Liver (tissue), 9 donors: ENCODE measurements around the gene CDRT4. TPM values are rescaled to one million over a fixed set of nuclear protein-coding genes. Genes with fewer than 3 reads are reported as not detected.

ENCODE experiments used
- DNase-seq: peaks from one replicate; pipeline ENCODE4 v3.0.0-alpha.2; 2017; ENCODE audit warnings: low spot score
- H3K27ac ChIP-seq, 2 donors: one replicate each; pipeline ENCODE4 v1.7.0; 2013; ENCODE audit warnings: inconsistent platforms in 2 of 2, low read length in 2 of 2, control low read depth in 1 of 2, low read depth in 1 of 2, mild to moderate bottlenecking in 1 of 2
- H3K27me3 ChIP-seq, 4 donors: one replicate each; pipeline versions ENCODE4 v1.6.1 to v1.7.0; 2013; ENCODE audit warnings: low read length in 3 of 4, inconsistent platforms in 1 of 4, mild to moderate bottlenecking in 1 of 4, moderate library complexity in 1 of 4; ENCODE audit not compliant: control insufficient read depth in 4 of 4, insufficient read depth in 4 of 4
- H3K36me3 ChIP-seq, 4 donors: one replicate each; pipeline versions ENCODE4 v1.6.1 to v1.7.0; 2013; ENCODE audit warnings: low read length in 3 of 4, mild to moderate bottlenecking in 3 of 4, low read depth in 1 of 4, moderate library complexity in 1 of 4; ENCODE audit not compliant: control insufficient read depth in 4 of 4, insufficient read depth in 3 of 4
- H3K4me1 ChIP-seq, 4 donors: one replicate each; pipeline versions ENCODE4 v1.6.1 to v1.7.0; 2013; ENCODE audit warnings: low read length in 3 of 4, mild to moderate bottlenecking in 3 of 4, moderate library complexity in 1 of 4; ENCODE audit not compliant: control insufficient read depth in 4 of 4, insufficient read depth in 4 of 4
- H3K4me3 ChIP-seq, 3 donors: one replicate each; pipeline versions ENCODE4 v1.6.1 to v1.7.0; 2013; ENCODE audit warnings: low read length in 3 of 3, control low read depth in 1 of 3, low read depth in 1 of 3, mild to moderate bottlenecking in 1 of 3
- H3K9ac ChIP-seq, 2 donors: one replicate each; pipeline ENCODE4 v1.7.0; 2013; ENCODE audit warnings: low read length in 2 of 2, mild to moderate bottlenecking in 2 of 2, moderate library complexity in 2 of 2, control low read depth in 1 of 2, low read depth in 1 of 2
- H3K9me3 ChIP-seq, 4 donors: one replicate each; pipeline versions ENCODE4 v1.6.1 to v1.7.0; 2013; ENCODE audit warnings: low read length in 3 of 4; ENCODE audit not compliant: control insufficient read depth in 4 of 4
- FOXA1 ChIP-seq: IDR thresholded peaks from 2 replicates; pipeline ENCODE4 v1.6.1; 2016; ENCODE audit warnings: antibody characterized with exemption
- FOXA2 ChIP-seq: IDR thresholded peaks from 2 replicates; pipeline ENCODE4 v1.6.1; 2016; ENCODE audit warnings: antibody characterized with exemption
- GABPA ChIP-seq, 2 donors: IDR thresholded peaks in 1 of 2; conservative IDR thresholded peaks in 1 of 2; 2 replicates each; pipeline ENCODE4 v1.6.1; 2016; ENCODE audit warnings: antibody characterized with exemption in 2 of 2, mild to moderate bottlenecking in 1 of 2, moderate library complexity in 1 of 2
- HNF4G ChIP-seq: IDR thresholded peaks from 2 replicates; pipeline ENCODE4 v1.6.1; 2016; ENCODE audit warnings: antibody characterized with exemption
- SP1 ChIP-seq: IDR thresholded peaks from 2 replicates; pipeline ENCODE4 v1.6.1; 2018; ENCODE audit warnings: antibody characterized with exemption, mild to moderate bottlenecking
- TAF1 ChIP-seq: conservative IDR thresholded peaks from 2 replicates; pipeline ENCODE4 v1.6.1; 2016; ENCODE audit warnings: antibody characterized with exemption, mild to moderate bottlenecking
- YY1 ChIP-seq: IDR thresholded peaks from 2 replicates; pipeline ENCODE4 v1.6.1; 2016; ENCODE audit warnings: antibody characterized with exemption, mild to moderate bottlenecking
- WGBS: extraction: QIAGEN DNeasy Blood & Tissue Kit; methylation state at CpG from one replicate; pipeline ENCODE4 v1.1.7; 2013; 5-methylcytosine and 5-hydroxymethylcytosine counted together
- polyA plus RNA-seq, 2 donors: library from polyadenylated mRNA; stranded (reverse) in 1 of 2; unstranded in 1 of 2; fragments of 200-250 nt in 1 of 2; fragments of >200 nt in 1 of 2; fragmentation: Nextera tagmentation in 1 of 2; extraction: Ambion mirVana in 1 of 2; gene quantifications; one replicate each; pipeline versions ENCODE4 v1.2.1 to v1.2.3, GENCODE V29; 2013 to 2015
- total RNA-seq, 2 donors: library from RNA; depleted of rRNA; stranded (reverse); fragments of >200 nt; gene quantifications; one replicate each; pipeline ENCODE4 v1.2.3, GENCODE V29; 2014
- TF ChIP-seq, protein P1 (sequence below): fragments of 150-350 bp; IDR thresholded peaks from 2 replicates; pipeline ENCODE4 v1.5.1; 2017; ENCODE audit warnings: improper control_type of control experiment, low read depth, low read length; ENCODE audit not compliant: missing input control
- TF ChIP-seq, protein P2 (sequence below): IDR thresholded peaks from 2 replicates; pipeline ENCODE4 v1.6.1; 2016; ENCODE audit warnings: antibody characterized with exemption, mild to moderate bottlenecking
- TF ChIP-seq, protein P3 (sequence below): IDR thresholded peaks from 2 replicates; pipeline ENCODE4 v1.6.1; 2016; ENCODE audit warnings: antibody characterized with exemption
- TF ChIP-seq, protein P4 (sequence below): IDR thresholded peaks from 2 replicates; pipeline ENCODE4 v1.6.1; 2016; ENCODE audit warnings: antibody characterized with exemption
- TF ChIP-seq, protein P5 (sequence below): IDR thresholded peaks from 2 replicates; pipeline ENCODE4 v1.6.1; 2016; ENCODE audit warnings: antibody characterized with exemption
- donor health status: healthy.
- donor health status: healthy.
- donor health status: healthy.
- donor health status: healthy.
- donor health status: healthy.

Gene CDRT4
- total and polyA plus RNA-seq, 4 donors: 0.43 to 3.3 (median 1.8) TPM; not detected in 1

DNA sequence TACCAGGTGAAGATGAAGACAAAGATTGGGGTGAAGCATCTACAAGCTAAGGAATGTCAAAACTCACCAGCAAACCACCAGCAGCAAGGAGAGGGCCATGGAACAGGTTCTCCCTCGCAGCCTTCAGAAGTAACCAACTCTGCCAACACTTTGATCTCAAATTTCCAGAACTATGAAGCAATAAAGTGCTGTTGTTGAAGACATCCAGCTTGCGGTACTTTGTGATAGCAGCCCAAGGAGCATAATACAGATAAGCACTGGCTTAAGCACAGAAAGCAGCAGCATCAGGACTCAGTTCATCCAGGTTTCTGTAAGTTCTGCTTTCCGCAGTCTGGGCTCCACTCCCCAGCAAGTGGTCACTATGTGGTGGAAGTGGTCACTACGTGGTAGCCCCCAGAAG is 16.0 kb upstream of the CDRT4 start:
- TF ChIP-seq, protein P1, sequence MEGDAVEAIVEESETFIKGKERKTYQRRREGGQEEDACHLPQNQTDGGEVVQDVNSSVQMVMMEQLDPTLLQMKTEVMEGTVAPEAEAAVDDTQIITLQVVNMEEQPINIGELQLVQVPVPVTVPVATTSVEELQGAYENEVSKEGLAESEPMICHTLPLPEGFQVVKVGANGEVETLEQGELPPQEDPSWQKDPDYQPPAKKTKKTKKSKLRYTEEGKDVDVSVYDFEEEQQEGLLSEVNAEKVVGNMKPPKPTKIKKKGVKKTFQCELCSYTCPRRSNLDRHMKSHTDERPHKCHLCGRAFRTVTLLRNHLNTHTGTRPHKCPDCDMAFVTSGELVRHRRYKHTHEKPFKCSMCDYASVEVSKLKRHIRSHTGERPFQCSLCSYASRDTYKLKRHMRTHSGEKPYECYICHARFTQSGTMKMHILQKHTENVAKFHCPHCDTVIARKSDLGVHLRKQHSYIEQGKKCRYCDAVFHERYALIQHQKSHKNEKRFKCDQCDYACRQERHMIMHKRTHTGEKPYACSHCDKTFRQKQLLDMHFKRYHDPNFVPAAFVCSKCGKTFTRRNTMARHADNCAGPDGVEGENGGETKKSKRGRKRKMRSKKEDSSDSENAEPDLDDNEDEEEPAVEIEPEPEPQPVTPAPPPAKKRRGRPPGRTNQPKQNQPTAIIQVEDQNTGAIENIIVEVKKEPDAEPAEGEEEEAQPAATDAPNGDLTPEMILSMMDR: no peak
- no peak for TF ChIP-seq YY1
- no peak for TF ChIP-seq HNF4G
- TF ChIP-seq, protein P2, sequence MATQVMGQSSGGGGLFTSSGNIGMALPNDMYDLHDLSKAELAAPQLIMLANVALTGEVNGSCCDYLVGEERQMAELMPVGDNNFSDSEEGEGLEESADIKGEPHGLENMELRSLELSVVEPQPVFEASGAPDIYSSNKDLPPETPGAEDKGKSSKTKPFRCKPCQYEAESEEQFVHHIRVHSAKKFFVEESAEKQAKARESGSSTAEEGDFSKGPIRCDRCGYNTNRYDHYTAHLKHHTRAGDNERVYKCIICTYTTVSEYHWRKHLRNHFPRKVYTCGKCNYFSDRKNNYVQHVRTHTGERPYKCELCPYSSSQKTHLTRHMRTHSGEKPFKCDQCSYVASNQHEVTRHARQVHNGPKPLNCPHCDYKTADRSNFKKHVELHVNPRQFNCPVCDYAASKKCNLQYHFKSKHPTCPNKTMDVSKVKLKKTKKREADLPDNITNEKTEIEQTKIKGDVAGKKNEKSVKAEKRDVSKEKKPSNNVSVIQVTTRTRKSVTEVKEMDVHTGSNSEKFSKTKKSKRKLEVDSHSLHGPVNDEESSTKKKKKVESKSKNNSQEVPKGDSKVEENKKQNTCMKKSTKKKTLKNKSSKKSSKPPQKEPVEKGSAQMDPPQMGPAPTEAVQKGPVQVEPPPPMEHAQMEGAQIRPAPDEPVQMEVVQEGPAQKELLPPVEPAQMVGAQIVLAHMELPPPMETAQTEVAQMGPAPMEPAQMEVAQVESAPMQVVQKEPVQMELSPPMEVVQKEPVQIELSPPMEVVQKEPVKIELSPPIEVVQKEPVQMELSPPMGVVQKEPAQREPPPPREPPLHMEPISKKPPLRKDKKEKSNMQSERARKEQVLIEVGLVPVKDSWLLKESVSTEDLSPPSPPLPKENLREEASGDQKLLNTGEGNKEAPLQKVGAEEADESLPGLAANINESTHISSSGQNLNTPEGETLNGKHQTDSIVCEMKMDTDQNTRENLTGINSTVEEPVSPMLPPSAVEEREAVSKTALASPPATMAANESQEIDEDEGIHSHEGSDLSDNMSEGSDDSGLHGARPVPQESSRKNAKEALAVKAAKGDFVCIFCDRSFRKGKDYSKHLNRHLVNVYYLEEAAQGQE: no peak
- no peak for TF ChIP-seq TAF1
- TF ChIP-seq, protein P3, sequence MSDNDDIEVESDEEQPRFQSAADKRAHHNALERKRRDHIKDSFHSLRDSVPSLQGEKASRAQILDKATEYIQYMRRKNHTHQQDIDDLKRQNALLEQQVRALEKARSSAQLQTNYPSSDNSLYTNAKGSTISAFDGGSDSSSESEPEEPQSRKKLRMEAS: no peak
- TF ChIP-seq GABPA (IDR thresholded peaks at IDR 0.05 in 1 of 2, conservative IDR thresholded peaks at IDR 0.05 in 1 of 2): no peak
- no peak for TF ChIP-seq SP1
- TF ChIP-seq, protein P4, sequence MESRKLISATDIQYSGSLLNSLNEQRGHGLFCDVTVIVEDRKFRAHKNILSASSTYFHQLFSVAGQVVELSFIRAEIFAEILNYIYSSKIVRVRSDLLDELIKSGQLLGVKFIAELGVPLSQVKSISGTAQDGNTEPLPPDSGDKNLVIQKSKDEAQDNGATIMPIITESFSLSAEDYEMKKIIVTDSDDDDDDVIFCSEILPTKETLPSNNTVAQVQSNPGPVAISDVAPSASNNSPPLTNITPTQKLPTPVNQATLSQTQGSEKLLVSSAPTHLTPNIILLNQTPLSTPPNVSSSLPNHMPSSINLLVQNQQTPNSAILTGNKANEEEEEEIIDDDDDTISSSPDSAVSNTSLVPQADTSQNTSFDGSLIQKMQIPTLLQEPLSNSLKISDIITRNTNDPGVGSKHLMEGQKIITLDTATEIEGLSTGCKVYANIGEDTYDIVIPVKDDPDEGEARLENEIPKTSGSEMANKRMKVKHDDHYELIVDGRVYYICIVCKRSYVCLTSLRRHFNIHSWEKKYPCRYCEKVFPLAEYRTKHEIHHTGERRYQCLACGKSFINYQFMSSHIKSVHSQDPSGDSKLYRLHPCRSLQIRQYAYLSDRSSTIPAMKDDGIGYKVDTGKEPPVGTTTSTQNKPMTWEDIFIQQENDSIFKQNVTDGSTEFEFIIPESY: no peak
- TF ChIP-seq FOXA1: no peak
- no peak for TF ChIP-seq FOXA2
- TF ChIP-seq, protein P5, sequence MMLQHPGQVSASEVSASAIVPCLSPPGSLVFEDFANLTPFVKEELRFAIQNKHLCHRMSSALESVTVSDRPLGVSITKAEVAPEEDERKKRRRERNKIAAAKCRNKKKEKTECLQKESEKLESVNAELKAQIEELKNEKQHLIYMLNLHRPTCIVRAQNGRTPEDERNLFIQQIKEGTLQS: no peak
- WGBS: 79% methylated on average over 4 of the region's 4 CpGs
- H3K4me1 ChIP-seq: no peaks in the 10 kb centered on the region
- H3K4me3 ChIP-seq: no peak overlapping the region
- H3K9ac ChIP-seq: no peak overlapping the region
- H3K27ac ChIP-seq: no peak overlapping the region
- no peaks in the 10 kb centered on the region for H3K27me3 ChIP-seq
- H3K9me3 ChIP-seq: no peaks in the 10 kb centered on the region
- DNase-seq: no peak
- H3K36me3 ChIP-seq: peaks cover 0 to 3% (median 0%) of the 10 kb centered on the region in 4 donors

DNA sequence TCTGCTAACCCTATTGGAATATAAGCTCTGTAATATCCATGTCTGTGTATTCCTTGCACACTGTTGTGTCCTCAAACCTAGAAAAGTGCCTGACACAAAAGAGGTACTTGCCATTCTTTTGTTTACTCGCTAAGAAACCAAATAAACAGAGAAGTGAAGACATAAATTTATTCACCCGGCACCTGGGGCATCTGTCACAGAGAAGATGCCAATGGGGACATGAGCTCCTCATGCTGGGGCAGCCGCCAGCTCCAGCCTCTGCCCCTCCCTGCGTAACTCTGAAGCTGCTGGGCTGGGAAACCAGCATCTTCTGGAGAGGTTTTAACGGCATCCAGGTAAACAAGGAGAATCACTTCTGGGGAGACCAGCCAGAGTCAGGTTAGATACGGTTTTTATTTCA is 15.1 kb upstream of the CDRT4 start:
- H3K27ac ChIP-seq: no peak overlapping the region
- no peaks in the 10 kb centered on the region for H3K27me3 ChIP-seq
- WGBS: 86% methylated on average over 6 of the region's 6 CpGs
- DNase-seq: no peak
- peaks cover 0 to 3% (median 0%) of the 10 kb centered on the region in 4 donors for H3K36me3 ChIP-seq
- H3K9me3 ChIP-seq: no peaks in the 10 kb centered on the region
- no peak overlapping the region for H3K4me3 ChIP-seq
- no peaks in the 10 kb centered on the region for H3K4me1 ChIP-seq
- TF ChIP-seq, protein P5: no peak
- no peak overlapping the region for H3K9ac ChIP-seq
